Stimulated activated CD4-positive, alpha-beta T cell treated with anti-CD3 and anti-CD28 coated beads, Interleukin-4, amount 100 ng/mL, for 1 hour (primary cell): ENCODE data around the gene CPNE7.
"Not testable (repeated sequence)": the region's sequence is repeated elsewhere in the genome, so short reads cannot be mapped to it uniquely, and the experiment has no call there.

Experiments used
- DNase-seq: peaks from one replicate; pipeline ENCODE4 v3.0.0-alpha.2; 2020

The CPNE7 gene

DNA sequence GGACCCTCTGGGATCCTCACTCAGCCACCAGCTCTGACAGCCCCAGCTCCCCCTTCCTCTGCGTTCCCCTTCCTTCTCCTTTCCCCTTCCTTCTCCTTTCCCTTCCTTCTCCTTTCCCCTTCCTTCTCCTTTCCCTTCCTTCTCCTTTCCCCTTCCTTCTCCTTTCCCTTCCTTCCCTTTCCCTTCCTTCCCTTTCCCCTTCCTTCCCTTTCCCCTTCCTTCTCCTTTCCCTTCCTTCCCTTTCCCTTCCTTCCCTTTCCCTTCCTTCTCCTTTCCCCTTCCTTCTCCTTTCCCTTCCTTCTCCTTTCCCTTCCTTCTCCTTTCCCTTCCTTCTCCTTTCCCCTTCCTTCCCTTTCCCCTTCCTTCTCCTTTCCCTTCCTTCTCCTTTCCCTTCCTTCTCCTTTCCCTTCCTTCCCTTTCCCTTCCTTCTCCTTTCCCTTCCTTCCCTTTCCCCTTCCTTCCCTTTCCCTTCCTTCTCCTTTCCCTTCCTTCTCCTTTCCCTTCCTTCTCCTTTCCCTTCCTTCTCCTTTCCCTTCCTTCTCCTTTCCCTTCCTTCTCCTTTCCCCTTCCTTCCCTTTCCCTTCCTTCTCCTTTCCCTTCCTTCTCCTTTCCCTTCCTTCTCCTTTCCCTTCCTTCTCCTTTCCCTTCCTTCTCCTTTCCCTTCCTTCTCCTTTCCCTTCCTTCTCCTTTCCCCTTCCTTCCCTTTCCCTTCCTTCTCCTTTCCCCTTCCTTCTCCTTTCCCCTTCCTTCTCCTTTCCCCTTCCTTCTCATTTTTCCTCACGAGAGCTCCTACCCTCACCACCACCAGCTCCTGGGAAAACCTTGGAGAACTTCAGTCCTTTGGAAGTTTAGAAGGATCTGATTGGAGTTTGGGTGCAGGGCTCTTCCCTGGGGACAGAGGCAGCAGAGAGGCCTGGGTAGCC lies 59.2 kb downstream of the CPNE7 start:
- DNase-seq = not testable (repeated sequence)

- no peak for DNase-seq
Measured at GRCh38 chr16:89636663-89637062, 61.1 kb downstream of the CPNE7 start.

DNA sequence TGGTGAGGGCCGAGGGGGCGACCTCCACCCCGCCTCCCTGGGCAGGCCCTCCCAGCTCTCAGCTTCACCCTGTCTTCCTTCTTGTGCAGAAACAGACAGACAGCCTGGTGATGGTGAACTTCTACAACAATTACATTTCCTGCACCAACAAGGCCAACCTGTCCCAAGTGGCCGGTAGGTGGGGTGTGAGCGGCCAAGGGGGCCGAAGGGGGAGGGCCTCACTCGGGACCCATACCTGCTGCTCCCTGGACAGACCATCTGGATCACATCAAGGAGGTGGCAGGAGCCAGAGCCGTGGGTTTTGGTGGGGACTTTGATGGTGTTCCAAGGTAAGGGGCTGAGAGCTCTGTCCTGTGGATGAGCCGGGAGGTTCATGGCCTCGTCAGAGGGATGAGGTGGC lies 61.8 kb downstream of the CPNE7 start:
- no peak for DNase-seq

GRCh38 chr16:89638455-89638854 lies 62.9 kb downstream of the CPNE7 start:
- no peak for DNase-seq

DNA sequence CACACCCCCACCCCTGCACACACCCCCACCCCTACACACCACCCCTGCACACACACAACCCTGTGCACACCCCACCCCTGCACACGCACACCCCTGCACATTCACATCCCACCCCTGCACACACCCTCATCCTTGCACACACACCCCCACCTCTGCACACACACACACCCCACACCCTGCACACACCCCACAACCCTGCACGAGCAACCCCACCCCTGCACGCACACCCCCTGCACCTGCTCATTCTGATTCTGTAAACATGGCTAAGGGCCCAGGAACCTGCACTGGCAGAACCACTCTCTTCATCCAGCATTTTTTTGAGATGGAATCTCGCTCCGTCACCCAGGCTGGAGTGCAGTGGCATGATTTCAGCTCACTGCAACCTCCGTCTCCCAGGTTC lies 63.8 kb downstream of the CPNE7 start:
- DNase-seq = no peak

DNA sequence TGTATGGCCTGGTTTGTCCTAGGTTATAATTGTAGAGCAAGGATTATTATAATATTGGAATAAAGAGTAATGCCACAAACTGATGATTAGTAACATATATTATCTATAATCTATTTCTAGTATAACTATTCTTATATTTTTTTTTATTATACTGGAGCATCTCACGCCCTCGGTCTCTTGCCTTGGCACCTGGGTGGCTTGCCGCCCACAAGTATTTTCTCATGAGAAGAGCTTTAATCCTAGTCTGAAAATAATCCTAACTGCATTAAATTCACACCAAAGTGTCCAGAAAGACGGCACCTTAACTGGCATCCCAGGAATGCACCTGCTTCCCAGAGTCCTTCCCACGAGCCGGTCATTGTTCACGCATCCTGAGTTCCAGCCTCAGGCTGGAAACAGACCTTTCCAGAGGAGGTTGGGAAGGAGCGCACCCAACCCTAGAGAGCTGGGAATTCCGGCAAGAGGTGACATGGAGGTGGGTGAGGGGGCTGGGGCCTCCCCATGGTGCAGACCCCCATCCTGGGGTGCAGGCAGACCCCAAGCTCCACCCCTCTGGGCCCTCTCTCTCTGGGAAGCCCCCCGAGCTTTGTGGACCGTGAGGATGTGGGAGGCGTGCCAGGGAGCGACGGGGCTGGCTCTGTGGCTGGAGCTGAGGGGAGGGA lies 66.0 kb downstream of the CPNE7 start:
- DNase-seq = no peak

- no peak for DNase-seq
Measured at GRCh38 chr16:89642574-89642973, 67.0 kb downstream of the CPNE7 start.

GRCh38 chr16:89643769-89644300 lies 68.3 kb downstream of the CPNE7 start:
- no peak for DNase-seq

GRCh38 chr16:89645122-89645521 lies 69.6 kb downstream of the CPNE7 start:
- DNase-seq = no peak

- DNase-seq = no peak
Measured at GRCh38 chr16:89646270-89646669, 70.7 kb downstream of the CPNE7 start.
